ENCODE measurements around the gene SMARCD1.

DNA sequence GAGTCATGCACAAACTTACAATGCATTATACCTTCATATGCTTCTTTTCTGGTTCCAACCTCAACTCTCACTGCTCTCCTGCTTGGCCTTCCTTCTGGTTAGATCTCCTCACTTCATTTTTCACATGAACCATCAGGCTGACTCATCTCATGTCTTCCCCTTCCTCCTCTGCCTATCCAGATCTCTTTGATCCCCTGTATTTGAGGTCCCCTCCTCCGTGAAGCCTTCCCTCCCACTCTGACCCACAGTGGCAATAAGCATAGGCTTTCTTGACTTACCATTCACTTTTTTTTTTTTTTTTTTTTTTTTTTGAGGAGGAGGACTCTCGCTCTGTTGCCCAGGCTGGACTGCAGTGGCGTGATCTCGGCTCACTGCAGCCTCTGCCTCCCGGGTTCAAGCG lies 42.4 kb upstream of the SMARCD1 start:
- TF ChIP-seq, protein P1, sequence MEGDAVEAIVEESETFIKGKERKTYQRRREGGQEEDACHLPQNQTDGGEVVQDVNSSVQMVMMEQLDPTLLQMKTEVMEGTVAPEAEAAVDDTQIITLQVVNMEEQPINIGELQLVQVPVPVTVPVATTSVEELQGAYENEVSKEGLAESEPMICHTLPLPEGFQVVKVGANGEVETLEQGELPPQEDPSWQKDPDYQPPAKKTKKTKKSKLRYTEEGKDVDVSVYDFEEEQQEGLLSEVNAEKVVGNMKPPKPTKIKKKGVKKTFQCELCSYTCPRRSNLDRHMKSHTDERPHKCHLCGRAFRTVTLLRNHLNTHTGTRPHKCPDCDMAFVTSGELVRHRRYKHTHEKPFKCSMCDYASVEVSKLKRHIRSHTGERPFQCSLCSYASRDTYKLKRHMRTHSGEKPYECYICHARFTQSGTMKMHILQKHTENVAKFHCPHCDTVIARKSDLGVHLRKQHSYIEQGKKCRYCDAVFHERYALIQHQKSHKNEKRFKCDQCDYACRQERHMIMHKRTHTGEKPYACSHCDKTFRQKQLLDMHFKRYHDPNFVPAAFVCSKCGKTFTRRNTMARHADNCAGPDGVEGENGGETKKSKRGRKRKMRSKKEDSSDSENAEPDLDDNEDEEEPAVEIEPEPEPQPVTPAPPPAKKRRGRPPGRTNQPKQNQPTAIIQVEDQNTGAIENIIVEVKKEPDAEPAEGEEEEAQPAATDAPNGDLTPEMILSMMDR (IDR thresholded peaks at IDR 0.05), result no peak
- TF ChIP-seq POLR2A (IDR thresholded peaks at IDR 0.05) (no peak), EP300 (IDR thresholded peaks at IDR 0.05) (no peak)
